OCI-LY3 (cell line): Measurements from ENCODE around the gene INTS6.

Experiments used
- H2AFZ ChIP-seq: fragments of 200-600, 300-600 bp; shearing (Covaris generic); 2 replicates; pipeline ENCODE4 v1.6.0; 2014; ENCODE audit warnings: antibody characterized with exemption, low read depth, low read length
- H3K27ac ChIP-seq: fragments of 200-600, 300-600 bp; sonication (generic); 2 replicates; pipeline ENCODE4 v1.5.1; 2014; ENCODE audit warnings: mild to moderate bottlenecking, low read length, moderate library complexity, mixed read lengths
- H3K27me3 ChIP-seq: fragments of 200-600, 300-600 bp; sonication (generic); 2 replicates; pipeline ENCODE4 v1.6.1; 2014; ENCODE audit warnings: low read depth, low read length, mixed read lengths
- H3K36me3 ChIP-seq: fragments of 200-600, 300-600 bp; sonication (generic); replicated peaks from 2 replicates; pipeline ENCODE3; 2014; ENCODE audit warnings: low read depth, low read length, mixed read lengths
- H3K4me1 ChIP-seq: fragments of 300-600, 200-600 bp; sonication (generic); 2 replicates; pipeline ENCODE4 v1.6.1; 2014; ENCODE audit warnings: low read length, mixed read lengths
- H3K4me2 ChIP-seq: fragments of 200-600, 300-600 bp; sonication (generic); 2 replicates; pipeline ENCODE4 v1.6.1; 2014; ENCODE audit warnings: low read length, mixed read lengths
- H3K4me3 ChIP-seq: fragments of 300-600, 200-600 bp; sonication (generic); 2 replicates; pipeline ENCODE4 v1.5.1; 2014; ENCODE audit warnings: antibody characterized with exemption, mild to moderate bottlenecking, low read length, moderate library complexity
- H3K79me2 ChIP-seq: fragments of 300-600, 200-600 bp; shearing (Covaris generic); 2 replicates; pipeline ENCODE4 v1.6.1; 2014; ENCODE audit warnings: mild to moderate bottlenecking, low read length, mixed read lengths
- H3K9ac ChIP-seq: fragments of 300-600, 200-600 bp; shearing (Covaris generic); 2 replicates; pipeline ENCODE4 v1.6.0; 2014; ENCODE audit warnings: mild to moderate bottlenecking, low read length, moderate library complexity
- H3K9me3 ChIP-seq: fragments of 200-600, 300-600 bp; shearing (Covaris generic); 2 replicates; pipeline ENCODE4 v1.6.1; 2014; ENCODE audit warnings: low read length, mixed read lengths; ENCODE audit not compliant: insufficient read depth
- H4K20me1 ChIP-seq: fragments of 200-600, 300-600 bp; sonication (generic); 2 replicates; pipeline ENCODE4 v1.6.1; 2016; ENCODE audit warnings: low read length, mixed read lengths; ENCODE audit not compliant: insufficient read depth
- CTCF ChIP-seq: fragments of 200-600, 300-600 bp; sonication (generic); IDR thresholded peaks from 2 replicates; pipeline ENCODE4 v1.5.1; 2014; ENCODE audit warnings: antibody characterized with exemption, low read length, low read depth
- EZH2phosphoT487 ChIP-seq: fragments of 200-600 bp; shearing (Covaris generic); IDR thresholded peaks from 2 replicates; pipeline ENCODE4 v1.6.1; 2018; ENCODE audit warnings: antibody characterized with exemption, mixed run types, low read depth

Gene INTS6

GRCh38 chr13:51329606-51330005 lies 123.2 kb downstream of the INTS6 start:
- H3K9ac ChIP-seq, result no peak overlapping the region
- H3K4me3 ChIP-seq, result no peak overlapping the region
- no peaks in the 10 kb centered on the region for H3K36me3 ChIP-seq
- no peaks in the 10 kb centered on the region for H3K9me3 ChIP-seq
- H3K4me1 ChIP-seq, result peaks cover 18% of the 10 kb centered on the region
- H3K79me2 ChIP-seq, result no peaks in the 10 kb centered on the region
- H3K27me3 ChIP-seq, result no peaks in the 10 kb centered on the region
- no peak for TF ChIP-seq CTCF
- TF ChIP-seq EZH2phosphoT487, result no peak
- no peak overlapping the region for H2AFZ ChIP-seq
- H3K4me2 ChIP-seq, result no peak overlapping the region
- H3K27ac ChIP-seq, result no peak overlapping the region
- H4K20me1 ChIP-seq, result no peaks in the 10 kb centered on the region

- H3K4me1 ChIP-seq, result peaks cover 18% of the 10 kb centered on the region
- H2AFZ ChIP-seq, result no peak overlapping the region
- H3K4me3 ChIP-seq, result no peak overlapping the region
- H3K27me3 ChIP-seq, result no peaks in the 10 kb centered on the region
- H3K4me2 ChIP-seq, result no peak overlapping the region
- no peak overlapping the region for H3K9ac ChIP-seq
- H3K79me2 ChIP-seq, result no peaks in the 10 kb centered on the region
- H4K20me1 ChIP-seq, result no peaks in the 10 kb centered on the region
- H3K9me3 ChIP-seq, result no peaks in the 10 kb centered on the region
- H3K27ac ChIP-seq, result no peak overlapping the region
- no peaks in the 10 kb centered on the region for H3K36me3 ChIP-seq
- TF ChIP-seq EZH2phosphoT487 (no peak), CTCF (no peak)
These were observed 124.3 kb downstream of the INTS6 start for GRCh38 chr13:51328488-51328887.

- TF ChIP-seq EZH2phosphoT487, result no peak
- no peak for TF ChIP-seq CTCF
- Histone ChIP-seq H3K9ac (no peak overlapping the region), H3K27ac (no peak overlapping the region), H3K9me3 (no peaks in the 10 kb centered on the region), H2AFZ (no peak overlapping the region), H3K27me3 (no peaks in the 10 kb centered on the region), H4K20me1 (no peaks in the 10 kb centered on the region), H3K79me2 (no peaks in the 10 kb centered on the region), H3K4me3 (no peak overlapping the region), H3K4me1 (peaks cover 18% of the 10 kb centered on the region), H3K4me2 (no peak overlapping the region), H3K36me3 (no peaks in the 10 kb centered on the region)
These were observed 124.9 kb downstream of the INTS6 start for GRCh38 chr13:51327961-51328360.

- no peak overlapping the region for H3K27ac ChIP-seq
- H3K36me3 ChIP-seq, result no peaks in the 10 kb centered on the region
- no peak overlapping the region for H3K9ac ChIP-seq
- peaks cover 15% of the 10 kb centered on the region for H3K4me1 ChIP-seq
- H3K79me2 ChIP-seq, result no peaks in the 10 kb centered on the region
- H3K4me3 ChIP-seq, result no peak overlapping the region
- no peaks in the 10 kb centered on the region for H4K20me1 ChIP-seq
- no peak overlapping the region for H2AFZ ChIP-seq
- H3K27me3 ChIP-seq, result no peaks in the 10 kb centered on the region
- TF ChIP-seq EZH2phosphoT487 (no peak), CTCF (no peak)
- H3K9me3 ChIP-seq, result no peaks in the 10 kb centered on the region
- H3K4me2 ChIP-seq, result no peak overlapping the region
These were observed 126.1 kb downstream of the INTS6 start for GRCh38 chr13:51326777-51327176.
